Stimulated activated CD4-positive, alpha-beta T cell treated with anti-CD3 and anti-CD28 coated beads, Interleukin-2, amount 100 ng/mL, for 48 hours (primary cell): ENCODE data around the gene GRM1.

Experiments used
- DNase-seq, 2 donors: peaks; one replicate each; pipeline ENCODE4 v3.0.0-alpha.2; 2020

GRM1 gene

DNA sequence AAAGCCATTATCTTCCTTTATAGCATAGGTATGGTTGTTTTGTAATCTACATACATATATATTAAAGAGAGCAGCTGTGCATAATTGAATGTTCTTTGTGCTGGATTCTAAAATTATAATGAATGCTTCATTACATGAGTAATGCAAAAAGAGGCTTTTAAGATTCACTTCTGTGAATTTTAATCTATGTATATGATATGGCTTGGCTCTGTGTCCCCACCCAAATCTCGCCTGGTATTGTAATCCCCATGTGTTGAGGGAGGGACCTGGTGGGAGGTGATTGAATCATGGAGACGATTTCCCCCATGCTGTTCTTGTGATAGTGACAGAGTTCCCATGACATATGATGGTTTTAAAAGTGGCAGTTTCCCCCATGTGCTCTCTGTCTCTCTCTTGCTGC, 255.4 kb downstream of the GRM1 start:
- DNase-seq: no peak

DNA sequence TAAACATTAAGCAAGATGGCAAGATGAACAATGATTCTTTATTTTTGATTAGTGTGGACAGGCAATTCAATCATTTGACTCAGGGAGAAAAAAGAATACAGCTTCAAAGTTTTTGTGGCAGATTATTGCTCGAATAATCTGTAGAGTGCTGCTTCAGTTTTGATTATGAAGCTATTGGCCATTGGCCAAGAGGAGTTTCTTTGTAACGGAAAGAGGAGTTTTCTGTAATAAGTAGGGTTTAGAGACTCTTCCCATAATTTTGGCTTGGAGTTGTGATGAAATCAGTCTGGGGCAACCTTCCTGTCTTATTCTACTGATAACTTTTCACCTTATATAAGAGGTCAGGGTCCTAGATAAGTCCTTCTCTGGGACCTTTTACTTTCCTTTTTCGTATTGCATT, 258.1 kb downstream of the GRM1 start:
- no peak for DNase-seq

DNA sequence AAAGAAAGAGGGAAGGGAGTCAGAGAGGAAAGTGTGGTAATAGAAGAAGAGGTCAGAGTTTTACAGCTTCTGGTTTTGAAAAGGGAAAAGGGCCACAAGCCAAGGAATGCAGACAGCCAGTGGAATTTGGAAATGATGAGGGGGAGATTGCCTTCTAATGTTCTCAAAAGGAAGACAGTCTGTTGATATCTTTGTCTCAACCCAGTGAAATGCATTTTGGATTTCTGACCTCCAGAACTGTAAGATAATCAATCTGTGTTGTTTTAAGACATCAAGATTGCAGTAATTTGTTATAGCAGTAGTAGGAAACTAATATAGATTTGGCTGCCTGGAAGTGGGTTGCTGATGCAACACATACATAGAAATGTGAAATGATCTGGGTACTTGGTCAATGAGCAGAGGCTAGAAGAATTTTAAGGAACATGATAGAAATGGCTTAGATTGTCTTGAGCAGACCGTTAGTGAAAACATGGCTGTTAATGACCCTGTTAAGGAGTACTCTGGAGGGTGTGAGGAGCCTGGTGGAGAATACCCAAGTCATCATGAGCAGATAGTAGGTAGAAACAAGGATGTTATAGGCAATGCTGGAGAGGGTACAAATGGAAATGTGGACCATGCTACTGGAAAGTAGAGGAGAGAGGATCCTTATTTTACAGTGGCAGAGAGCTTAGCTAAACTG, 259.0 kb downstream of the GRM1 start:
- no peak for DNase-seq

DNA sequence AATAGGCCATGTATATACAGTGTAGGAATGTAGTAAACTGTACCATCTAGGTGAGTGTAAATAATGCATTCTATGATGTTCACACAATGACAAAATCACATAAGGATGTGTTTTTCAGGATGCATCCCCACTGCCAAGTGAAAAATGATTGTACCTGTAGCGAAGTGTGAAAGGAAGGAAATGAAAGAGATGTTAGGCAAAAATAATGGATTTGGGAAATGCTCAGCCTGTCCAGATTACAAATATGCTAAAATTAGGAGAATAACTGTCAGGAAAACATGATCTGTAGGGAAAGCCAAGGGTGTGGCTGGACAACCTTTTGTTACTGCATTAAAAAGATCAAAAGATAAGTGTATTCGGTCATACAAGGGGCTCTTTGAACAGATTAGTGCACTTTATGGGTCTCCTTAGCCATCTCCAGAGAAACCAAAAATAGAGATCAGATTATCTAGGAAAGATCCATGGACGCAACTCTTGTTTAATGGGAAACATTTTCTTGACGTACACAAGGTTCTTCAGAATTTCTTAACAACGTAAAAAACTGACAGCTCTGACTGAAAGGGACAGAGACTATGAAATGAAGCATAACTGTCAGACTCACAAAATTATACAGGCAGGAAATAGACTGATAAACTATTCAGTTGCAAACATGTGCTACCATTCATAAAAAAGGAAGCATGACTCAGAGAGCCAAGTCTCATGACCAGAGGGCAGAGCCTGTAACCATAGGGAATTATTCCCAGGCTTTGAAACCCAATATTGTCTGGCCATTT, 261.1 kb downstream of the GRM1 start:
- no peak for DNase-seq

DNA sequence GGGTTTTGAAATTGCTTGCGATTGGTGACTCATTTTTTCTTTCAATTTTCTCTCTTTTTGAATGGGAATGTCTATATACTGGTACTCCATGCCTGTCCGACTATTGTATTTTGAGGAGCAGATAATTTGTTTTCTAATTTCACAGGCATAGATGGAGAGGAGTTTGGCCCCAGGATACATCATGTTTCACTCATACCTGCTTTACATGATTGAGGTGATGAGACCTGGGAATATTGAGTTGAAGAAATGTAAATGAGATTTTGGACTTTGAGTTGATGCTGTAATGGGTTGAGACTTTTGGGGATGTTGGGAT, 261.7 kb downstream of the GRM1 start:
- no peak for DNase-seq

DNA sequence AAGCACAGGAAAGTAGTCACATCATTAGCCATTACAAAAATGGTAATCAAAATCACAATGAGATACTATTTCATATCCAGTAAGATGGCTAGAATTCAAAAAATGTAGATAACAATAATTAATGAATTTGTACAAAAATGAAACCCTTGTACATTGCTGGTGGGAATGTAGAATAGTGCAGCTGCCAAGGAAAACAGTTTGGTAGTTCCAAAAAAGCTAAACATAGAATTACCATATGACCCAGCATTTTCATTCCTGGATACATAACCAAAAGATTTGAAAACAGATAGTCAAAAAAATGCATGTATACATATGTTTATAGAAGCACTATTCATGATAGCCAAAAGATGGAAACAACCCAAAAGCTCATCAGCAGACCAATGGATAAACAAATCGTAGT, 263.6 kb downstream of the GRM1 start:
- no peak for DNase-seq

DNA sequence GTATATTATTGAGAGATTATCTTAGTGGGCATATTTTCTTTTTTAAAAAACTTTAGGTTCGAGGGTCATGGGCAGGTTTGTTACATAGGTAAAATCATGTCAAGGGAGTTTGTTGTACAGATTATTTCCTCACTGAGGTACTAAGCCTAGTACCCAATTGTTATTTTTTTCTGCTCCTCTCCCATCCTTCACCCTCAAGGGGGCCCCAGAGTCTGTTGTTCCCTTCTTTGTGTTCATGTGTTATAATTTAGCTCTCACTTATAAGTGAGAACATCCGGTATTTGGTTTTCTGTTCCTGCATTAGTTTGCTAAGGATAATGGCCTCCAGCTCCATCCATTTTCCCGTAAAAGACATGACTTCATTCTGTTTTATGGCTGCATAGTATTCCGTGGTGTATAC, 266.8 kb downstream of the GRM1 start:
- DNase-seq: no peak

DNA sequence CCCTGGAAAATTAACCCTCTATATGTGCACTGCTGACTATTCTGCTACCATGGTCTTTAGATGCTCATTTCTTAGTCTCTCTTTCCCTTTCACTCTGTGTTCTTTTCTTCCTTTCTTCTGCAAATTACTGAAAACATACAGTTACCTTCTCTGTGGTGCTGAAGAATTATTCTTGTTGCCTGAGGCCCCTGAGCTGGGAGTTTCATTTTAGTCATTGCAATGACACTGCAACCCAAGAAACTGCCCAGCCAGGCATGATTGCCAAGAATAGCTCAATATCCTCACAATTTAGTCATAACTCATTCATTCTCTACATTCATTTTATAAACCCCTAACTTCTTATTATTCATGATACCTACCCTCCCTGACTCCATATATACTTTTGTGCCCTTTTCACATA, 269.0 kb downstream of the GRM1 start:
- DNase-seq: no peak

DNA sequence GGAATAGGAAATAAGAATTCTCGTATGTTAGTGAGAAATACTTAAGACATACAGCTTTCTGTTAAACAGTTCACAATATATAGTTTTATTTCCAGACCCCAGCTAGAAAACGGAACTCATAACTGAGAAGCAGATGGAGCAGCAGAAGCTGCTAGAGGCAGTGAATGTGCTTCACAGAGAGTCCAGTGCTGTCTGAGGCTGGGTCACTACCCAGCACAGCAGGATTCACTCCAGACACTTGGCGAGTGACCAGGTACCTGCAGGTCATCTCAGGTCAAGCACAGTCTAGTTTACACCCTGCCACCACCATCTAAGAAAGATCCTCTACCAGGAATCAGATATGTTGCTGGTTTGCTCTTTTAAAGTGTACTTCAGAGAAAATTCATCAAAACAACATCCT, 271.7 kb downstream of the GRM1 start:
- DNase-seq: no peak

DNA sequence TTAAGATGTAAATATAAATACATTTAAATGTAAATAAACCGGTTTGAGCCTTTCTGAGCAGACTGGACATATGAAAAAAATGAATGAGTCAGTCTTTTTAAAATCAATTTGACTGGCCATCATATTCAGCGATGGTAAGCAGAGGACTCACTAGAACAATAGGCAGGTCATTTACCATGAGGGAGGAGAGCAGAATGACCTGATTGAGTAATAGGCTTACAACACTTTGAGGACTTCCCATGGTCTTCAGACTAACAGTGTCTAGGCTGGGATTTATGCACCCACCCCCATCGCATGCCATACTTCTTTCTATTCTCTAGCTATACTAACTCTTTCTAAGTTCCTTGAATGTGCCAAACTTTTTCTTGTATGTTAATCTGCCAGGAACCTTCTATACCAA, 272.9 kb downstream of the GRM1 start:
- DNase-seq: no peak

DNA sequence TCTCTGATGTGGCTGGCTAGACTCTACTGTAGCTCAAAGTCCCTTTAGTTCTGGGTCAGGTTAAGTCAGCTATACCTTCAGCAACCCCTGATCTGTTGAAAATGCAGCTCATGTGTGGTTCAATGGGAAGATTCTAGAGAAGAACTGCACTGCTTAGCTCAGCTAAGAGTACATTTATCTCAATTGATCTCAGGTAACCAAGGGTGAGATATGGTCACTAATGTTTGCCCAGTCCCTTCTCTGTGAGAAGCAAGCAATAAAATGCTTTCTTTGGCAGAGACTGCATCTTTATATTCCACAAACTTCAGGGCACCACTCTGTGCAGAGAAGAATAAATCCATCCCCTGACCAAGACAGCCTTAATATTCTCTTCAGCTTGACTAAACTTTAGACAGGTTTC, 274.1 kb downstream of the GRM1 start:
- no peak for DNase-seq

DNA sequence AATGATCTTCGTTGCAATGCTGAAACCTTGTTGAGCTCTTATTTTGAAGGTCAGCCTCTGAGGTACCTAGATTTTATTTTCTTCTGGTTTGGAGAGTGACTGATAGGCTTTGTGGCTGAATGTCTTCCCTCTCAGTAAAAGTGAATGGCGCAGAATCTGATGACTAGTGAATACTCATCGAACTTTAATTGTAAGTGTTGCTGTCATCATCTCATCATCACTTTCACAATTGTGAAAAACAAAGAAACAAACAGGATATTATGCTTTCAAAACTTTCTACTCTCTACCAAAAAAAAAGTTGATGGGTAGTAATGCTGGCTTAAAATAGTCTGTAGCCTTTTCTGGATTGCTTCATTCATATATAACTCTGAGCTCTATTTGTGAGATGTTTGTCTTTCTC, 275.3 kb downstream of the GRM1 start:
- DNase-seq: no peak

DNA sequence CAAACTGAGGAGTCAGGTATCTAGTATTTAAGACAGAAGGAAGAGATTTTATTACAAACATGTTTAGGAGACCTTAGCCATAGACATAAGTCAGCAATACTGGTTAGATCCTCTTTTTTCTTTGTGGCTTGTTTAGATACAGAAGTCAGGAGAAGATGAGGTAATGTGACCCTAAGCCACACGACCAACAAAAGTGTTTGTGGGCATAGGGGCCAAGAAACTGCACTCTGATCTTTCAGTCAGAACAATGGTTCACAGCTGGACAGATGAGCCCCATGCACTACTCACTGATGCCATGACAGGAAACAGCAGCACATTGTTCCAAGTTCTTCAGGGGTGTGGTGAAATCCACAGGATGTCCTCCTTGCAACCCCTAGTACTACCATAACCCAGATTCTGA, 276.2 kb downstream of the GRM1 start:
- no peak for DNase-seq

DNA sequence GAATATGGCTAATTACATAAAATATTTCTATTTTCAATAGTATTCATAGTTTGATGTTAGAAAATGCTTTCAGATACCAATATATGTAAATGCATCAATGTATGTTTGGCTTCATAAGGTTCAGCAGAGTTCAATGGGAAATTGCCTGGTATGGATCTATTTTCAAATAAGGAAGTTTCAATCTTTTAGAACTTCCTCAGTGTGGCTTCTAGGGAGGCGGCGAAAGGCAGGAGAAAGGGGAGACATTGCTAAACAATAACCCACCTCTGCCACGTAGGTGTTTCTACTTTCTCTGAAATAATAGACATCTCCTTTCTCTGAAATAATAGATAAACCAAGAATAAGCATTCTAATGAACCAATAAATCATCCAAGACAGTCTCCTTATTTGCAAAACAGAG, 277.1 kb downstream of the GRM1 start:
- DNase-seq: no peak

DNA sequence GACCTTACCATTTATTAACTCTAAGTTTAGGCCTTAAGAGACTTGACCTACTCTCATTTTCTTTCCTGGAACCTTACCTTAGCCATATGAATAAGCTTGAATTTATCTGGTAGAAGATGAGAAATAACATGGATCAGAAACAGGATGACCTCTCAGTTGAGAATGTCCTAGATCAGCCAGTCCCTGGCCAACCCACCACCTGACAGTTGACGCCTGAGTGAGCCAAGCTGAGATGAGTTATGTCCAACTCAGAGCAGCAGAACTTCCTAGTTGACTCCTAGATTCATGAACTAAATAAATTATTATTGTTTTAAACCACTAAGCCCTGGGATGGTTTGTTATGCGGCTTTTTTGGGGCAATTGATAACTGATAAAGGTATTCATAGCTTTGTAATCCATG, 281.8 kb downstream of the GRM1 start:
- no peak for DNase-seq

DNA sequence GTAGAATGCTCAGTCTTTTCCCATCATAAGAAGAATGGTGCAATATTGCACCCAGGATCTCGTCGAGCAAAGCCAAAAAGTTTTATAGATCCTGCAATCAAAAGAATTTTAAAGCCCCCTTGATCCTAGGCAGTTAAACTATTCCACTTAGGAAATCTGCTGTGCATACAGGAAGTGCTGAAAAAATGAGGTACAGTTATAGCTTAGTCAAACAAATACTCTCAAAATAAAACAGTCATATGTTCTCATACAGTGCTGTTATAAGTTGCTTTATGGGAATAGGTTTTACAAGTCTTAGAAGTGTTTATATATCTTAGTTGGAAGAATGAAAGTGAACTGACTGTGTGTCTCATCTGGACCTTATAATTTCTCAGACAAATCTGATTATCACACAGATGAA, 282.2 kb downstream of the GRM1 start:
- DNase-seq: no peak

DNA sequence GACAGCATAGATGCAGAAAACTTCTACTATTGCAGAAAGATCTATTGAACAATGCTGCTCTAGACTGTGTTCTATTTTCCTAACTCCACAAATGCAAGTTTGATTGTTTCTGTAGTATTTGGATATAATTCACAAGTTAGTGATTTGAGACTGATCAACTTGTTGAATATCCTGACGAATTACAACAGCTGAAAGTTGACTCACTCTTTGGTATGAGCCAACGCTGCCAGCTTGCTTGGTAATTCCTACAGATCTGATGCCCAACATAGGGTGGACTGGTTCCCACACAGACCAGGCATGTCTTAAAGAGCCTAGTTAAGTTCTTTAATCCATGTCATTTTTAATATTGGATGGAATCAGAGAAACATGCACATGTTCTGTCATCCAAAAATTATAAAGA, 283.7 kb downstream of the GRM1 start:
- DNase-seq: no peak

DNA sequence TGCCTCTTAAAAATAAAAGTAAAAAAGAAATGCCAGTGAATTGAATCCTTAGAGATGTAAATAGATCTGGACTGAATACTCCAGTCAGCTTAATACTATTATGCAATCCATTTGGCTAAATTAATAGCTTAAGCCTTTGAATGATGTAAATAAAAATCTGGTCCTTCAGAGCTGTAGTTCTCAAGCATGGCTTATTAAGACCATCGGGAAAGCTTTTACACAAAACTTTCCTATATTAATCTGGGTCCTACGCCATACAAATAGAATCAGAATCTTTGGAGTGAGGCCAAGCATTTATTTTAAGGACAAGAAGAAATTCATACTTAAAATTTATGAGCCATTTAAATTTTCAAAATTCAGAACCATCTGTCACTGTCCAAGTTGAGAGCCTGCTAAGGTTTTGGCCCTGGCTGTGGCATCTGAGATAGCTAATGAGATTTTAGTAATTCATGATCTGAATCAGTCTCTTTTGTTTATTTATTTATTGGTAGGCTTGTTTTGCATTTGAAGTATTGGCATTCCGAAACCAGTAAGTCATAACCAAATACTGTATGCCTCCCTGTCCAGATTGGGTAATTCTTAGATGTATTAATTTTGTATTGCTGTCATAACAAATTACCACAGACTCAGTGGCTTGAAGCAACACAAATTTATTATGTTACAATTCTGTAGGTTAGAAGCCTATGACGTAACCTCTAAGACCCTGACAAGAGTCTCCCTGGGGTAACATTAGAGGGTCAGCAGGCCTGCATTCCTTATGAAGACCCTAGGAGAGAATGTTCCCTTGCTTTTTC, 286.7 kb downstream of the GRM1 start:
- DNase-seq: no peak

DNA sequence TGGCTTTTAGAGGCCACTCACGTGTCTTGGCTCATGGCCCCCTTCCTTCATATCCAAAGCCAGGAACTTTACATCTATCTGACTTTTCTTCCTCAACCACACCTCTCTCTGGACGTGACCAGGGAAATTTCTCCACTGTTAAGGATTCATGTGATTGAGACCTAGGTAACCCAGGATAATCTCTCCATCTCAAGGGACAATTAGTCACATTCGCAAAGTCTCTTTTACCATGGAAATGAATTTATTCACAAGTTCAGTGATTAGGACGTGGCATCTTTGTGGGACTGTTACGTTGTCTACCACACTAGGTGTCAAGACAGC, 287.3 kb downstream of the GRM1 start:
- DNase-seq: no peak

DNA sequence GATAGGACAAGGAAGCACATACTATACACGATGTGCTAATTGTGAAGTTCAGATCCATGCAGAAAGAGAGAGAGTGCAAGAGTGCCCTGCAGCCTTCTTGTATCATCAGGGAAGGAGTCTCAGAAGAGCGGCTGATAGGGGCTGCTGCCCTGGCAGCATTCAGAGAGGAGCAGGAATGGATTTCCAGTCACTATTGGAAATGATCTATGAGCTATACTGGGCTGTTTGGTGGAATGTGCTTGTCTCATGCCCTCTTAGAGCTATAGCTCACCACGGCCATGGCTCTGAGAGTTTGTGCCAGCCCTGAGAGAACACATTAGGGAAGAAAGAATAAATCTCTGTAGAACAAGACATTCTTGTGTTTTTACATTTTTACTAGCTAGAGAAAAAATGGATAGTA, 302.2 kb downstream of the GRM1 start:
- no peak for DNase-seq

DNA sequence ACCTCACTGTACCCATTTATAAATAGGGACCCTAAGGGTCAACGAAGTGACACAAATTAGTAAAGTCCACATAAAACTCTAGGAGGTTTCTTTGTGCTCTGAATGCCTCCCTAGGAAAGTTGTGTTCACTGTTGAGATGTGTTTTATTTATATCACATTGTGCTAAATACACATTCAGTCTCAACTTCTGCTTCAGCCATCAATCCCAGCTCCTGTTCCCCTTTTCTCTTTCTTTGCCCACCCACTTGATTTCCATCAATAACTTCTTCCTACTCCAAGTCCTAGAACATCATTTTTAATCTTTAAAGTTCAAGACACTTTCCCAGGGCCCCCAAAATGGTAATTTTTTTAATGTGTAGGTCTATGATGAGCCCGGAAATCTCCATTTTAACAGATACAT, 306.5 kb downstream of the GRM1 start:
- DNase-seq: no peak

DNA sequence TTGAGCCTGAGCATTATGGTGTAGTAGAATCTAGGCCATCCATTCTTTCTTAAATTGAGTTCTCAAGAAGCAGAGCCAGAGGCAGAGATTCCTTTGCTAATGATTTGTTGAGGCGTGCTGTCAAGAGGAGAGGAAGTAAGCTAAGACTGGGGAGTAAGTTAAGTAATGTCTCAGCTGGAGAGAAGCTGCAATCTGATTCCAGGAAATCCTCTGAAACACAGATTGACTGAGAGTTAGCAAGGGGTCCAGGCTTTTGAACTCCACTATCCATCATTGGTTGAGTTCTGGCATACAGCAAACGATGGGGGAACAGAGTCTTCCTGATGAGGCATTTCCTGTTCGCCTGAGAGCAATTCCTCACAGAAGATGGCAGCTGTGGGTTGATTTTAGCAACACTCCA, 307.3 kb downstream of the GRM1 start:
- no peak for DNase-seq

DNA sequence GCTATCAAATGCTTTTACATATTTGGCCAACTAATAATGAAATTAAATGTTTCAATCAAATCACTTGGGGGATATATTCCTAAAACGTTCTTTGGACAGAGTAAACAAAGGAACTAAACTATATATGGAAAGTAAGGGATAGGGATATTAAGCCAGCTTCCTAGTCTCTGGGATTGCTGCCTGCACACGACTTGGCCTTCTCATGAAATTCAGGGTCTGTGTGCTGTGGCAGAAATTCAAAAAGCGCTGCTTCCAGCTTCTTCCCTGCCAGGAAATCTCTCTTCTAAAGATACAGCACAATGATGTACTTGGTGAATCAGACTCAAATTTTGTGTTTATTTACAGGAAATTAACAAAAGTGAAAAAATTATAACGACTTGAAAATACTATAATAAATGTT, 308.5 kb downstream of the GRM1 start:
- DNase-seq: no peak

DNA sequence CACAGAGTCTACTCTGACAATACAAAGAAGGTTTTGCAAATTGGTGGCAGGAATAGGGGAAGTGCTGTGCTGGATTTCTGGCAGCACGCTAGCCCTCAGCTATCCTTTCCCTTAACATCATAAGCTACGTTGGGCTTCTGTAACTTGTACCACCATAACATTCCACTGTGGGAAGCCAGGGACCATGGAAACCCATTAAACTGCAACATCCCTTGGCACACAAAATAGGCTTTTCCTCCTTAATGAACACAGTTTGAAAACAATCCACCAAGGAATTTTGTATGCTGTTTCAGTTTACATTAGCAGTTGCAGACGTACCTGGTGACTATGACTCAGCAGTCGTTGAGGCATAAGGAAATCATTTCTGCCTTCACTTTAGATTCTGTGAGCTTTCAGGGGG, 310.9 kb downstream of the GRM1 start:
- no peak for DNase-seq
